AG04449 (cell line): ENCODE results near the gene CSAD.

Experiments used
- CTCF ChIA-PET: fragments of 350-600 bp; formaldehyde crosslinking; extraction: SDS; loops from one replicate; lab custom pipeline; 2021; ENCODE audit warnings: antibody characterized with exemption; lab: Yijun Ruan, JAX
- POLR2A ChIA-PET: fragments of 400-600, 350-600 bp; formaldehyde crosslinking; extraction: SDS; loops from one replicate; lab custom pipeline; 2020; ENCODE audit warnings: antibody characterized with exemption, inconsistent platforms; lab: Yijun Ruan, JAX
- DNase-seq: peaks from one replicate; pipeline ENCODE4 v3.0.0-alpha.2; 2010; ENCODE audit warnings: low read depth, low spot score
- H3K4me3 ChIP-seq: 2 replicates; pipeline ENCODE4 v1.5.1; 2011; ENCODE audit warnings: low read depth, mild to moderate bottlenecking, control low read depth, low read length
- TF ChIP-seq, protein P1 (sequence below): IDR thresholded peaks from one replicate; pipeline ENCODE4 v1.5.1; 2011; ENCODE audit warnings: mild to moderate bottlenecking, moderate library complexity, low read length, control low read depth, inconsistent platforms; ENCODE audit not compliant: insufficient read depth; ENCODE audit errors: missing control alignments

The CSAD gene

DNA sequence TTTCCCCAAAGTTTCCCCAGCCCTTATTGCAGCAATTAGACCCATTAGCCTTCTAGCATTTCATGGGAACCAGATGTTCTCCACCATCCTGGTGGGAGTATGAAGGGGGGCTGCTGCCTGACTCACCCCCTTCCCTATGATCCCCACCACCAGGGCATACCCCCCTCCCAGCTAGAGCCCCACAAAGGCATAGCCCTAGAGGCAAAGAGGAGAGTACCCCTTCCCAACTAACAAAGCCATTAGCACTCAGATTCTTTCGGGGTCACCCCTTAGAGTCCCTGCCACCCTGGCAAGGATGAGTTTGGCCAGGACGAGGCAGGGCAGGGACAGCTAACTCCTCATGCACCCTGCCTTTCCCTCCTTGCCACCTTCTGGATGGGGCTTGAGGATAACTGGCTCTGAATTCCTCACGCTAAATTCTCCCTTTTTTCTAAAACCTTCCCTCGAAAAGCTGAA lies 42.1 kb upstream of the CSAD start:
- ChIA-PET CTCF (interaction anchor here (1.1 to 1.4 kb wide), 10 partner anchors 9 to 157 kb away, joined by 3 to 6 read pairs (median 3); partner anchors contain the start of gene AAAS), POLR2A (no interaction called here)
- TF ChIP-seq, protein P1, sequence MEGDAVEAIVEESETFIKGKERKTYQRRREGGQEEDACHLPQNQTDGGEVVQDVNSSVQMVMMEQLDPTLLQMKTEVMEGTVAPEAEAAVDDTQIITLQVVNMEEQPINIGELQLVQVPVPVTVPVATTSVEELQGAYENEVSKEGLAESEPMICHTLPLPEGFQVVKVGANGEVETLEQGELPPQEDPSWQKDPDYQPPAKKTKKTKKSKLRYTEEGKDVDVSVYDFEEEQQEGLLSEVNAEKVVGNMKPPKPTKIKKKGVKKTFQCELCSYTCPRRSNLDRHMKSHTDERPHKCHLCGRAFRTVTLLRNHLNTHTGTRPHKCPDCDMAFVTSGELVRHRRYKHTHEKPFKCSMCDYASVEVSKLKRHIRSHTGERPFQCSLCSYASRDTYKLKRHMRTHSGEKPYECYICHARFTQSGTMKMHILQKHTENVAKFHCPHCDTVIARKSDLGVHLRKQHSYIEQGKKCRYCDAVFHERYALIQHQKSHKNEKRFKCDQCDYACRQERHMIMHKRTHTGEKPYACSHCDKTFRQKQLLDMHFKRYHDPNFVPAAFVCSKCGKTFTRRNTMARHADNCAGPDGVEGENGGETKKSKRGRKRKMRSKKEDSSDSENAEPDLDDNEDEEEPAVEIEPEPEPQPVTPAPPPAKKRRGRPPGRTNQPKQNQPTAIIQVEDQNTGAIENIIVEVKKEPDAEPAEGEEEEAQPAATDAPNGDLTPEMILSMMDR: no peak
- no peak overlapping the region for H3K4me3 ChIP-seq
- no peak for DNase-seq

DNA sequence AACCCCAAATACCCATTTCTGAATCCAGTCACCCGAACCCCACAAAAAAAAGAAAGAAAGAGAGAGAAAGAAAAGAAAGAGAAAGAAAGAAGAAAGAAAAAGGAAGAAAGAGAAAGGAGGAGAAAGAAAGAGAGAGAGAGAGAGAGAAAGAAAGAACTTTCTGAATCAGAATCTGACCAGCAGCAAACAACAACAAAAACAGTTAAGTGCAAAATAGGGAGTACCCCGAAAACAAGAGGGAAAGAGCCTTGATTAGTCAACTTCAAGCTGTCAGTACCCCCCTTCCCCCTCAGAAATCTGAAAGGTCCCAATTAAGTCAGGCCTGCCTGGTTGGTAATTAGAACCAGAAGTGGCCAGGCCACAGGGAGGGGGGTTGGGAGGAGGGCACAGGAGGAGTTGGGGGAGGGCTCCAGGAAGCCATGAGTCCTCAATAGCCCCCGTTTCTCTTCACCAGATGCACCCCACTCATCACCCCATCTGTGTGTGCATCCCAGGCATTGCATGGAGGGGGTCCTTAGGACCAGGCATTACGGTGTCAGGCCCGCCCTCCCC lies 41.5 kb upstream of the CSAD start:
- POLR2A ChIA-PET: no interaction called here

DNA sequence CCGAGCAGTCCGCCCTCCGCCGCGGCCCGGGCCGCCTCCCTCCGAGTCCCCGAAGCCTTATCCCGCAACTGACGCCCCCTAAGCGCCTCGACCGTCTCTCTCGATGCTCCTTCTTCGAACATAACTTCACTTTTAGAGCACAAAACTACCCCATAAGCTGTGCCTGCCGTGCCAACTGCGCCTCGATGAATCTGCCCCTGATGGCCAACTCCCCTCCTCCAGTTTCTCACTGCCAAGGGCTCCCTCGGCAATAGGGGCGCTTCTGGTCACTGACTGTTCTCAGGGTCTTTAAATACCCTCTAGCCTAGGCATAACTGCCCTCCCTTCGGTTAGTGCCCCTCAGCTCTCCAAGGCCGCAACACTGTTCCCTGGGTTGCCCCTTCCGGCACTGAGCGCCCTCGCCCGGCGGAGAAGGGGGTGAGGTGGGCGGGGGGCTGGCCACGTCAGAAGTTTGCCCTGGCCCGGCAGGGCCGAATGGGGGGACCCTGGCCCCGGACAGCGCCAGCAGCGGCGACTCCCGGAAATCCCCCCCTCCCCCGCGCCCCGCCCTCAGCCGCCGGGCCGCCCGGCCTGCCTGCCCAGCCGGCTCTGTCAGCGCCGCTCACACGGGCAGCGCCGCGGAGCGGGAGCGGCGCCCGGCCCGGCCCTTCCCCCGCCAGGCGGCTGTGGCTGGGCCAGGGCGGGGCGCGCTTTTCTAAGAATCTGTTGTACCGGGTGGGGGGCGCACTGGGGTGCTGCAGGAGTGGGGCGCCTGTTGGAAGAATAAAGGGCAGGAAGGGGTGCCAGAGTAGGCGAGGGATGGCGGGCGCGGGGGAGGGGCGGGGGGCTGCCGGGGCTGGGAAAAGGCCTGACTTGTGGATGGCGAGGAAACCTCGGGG lies 40.7 kb upstream of the CSAD start:
- peak overlapping the region; percentile 56 for H3K4me3 ChIP-seq
- TF ChIP-seq, protein P1: peak; percentile 30
- no peak for DNase-seq
- CTCF ChIA-PET: interaction anchor here (1.0 to 24.6 kb wide), 4 partner anchors 8 to 130 kb away, joined by 3 to 659 read pairs (median 4); partner anchors contain the start of genes MYG1 and PFDN5
- POLR2A ChIA-PET: interaction anchor here (1.0 to 2.1 kb wide), 3 partner anchors 74 to 78 kb away, joined by 3 to 9 read pairs (median 3); partner anchors contain the start of genes MYG1 and PFDN5

More for the DNA sequence above, 41.5 kb upstream of the CSAD start:
- H3K4me3 ChIP-seq: peak overlapping the region; percentile 46
- TF ChIP-seq, protein P1: no peak
- CTCF ChIA-PET: interaction anchor here (1.2 to 1.4 kb wide), 5 partner anchors 9 to 157 kb away, joined by 3 to 6 read pairs (median 3); partner anchors contain the start of gene AAAS
- DNase-seq: no peak

DNA sequence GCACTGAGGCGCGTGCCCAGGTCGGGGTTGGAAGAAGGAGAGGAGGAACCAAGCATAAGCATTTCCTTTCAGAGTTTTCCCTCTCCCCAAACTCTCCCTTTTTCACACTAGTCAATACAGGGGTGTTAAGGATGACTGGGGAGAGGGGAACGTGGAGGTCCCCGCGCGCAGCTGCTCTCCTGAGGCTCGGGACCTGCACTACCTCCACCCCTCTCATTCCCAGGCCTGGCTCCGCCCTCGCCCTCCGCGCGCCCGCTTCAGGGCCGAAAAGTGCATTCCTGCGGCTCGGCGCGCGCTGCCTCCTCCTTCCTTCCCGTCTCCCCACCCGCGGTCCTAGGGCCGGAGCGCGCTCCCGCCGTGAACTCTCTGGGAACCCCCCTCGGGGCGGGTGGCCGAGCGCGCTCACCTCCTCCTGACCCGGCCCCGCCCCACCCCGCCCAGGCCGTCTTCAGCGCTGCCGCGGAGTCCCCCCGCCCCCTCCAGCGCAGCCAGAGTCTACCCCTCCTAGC lies 40.0 kb upstream of the CSAD start:
- POLR2A ChIA-PET: interaction anchor here (0.7 to 2.4 kb wide), 8 partner anchors 9 to 220 kb away, joined by 3 to 11 read pairs (median 3); partner anchors contain the start of genes MYG1 and PFDN5
- DNase-seq: peak; percentile 28
- peak overlapping the region; percentile 95 for H3K4me3 ChIP-seq
- CTCF ChIA-PET: interaction anchor here (0.6 to 24.6 kb wide), 10 partner anchors 8 to 155 kb away, joined by 3 to 659 read pairs (median 6); partner anchors contain the start of genes AAAS, ESPL1, MYG1 and PFDN5
- TF ChIP-seq, protein P1: no peak

DNA sequence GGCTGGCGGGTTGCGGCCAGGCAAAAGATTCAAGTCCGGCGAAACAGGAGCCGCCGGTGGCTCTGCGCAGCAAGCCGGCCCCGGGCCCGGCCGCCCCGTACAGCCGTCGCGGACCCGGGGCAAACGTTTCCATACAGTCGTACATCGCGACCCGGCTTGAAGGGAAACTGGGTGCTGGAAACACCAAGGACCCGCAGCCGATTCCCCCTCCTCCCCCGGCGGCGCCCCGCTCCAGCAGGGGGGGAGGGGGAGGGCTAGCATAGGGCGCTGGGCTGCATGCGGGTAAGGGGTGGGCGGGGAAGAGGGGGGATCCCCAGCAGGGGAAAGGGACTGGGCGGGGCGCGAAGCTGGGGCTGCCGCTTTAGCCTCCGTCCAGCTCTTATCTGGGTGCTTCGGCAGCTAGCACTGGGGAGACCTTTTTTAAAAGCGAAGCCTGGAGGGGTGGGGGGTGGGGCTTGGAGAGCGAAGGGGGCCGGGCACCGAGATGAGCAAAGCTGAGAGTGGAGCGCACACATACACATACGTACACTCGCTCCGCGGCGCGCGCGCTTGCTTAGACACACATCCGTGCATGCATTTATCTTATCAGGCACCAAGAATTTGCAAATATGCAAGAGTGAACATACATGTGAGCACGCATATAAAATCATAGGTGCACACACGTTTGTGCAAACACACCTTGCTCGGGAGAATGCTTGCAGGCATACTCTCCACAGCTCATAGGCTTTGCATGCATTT lies 39.4 kb upstream of the CSAD start:
- POLR2A ChIA-PET: interaction anchor here (0.6 to 2.4 kb wide), 9 partner anchors 9 to 221 kb away, joined by 3 to 11 read pairs (median 4); partner anchors contain the start of genes CSAD, PFDN5 and ZNF740
- H3K4me3 ChIP-seq: peak overlapping the region; percentile 95
- CTCF ChIA-PET: interaction anchor here (0.6 to 24.6 kb wide), 13 partner anchors 8 to 197 kb away, joined by 3 to 659 read pairs (median 5); partner anchors contain the start of genes AAAS, ESPL1, ITGB7 and MYG1
- TF ChIP-seq, protein P1: no peak
- DNase-seq: no peak
